IMR-90 (cell line): ENCODE measurements around the gene NAP1L1. TPM values are rescaled to one million over a fixed set of nuclear protein-coding genes. Genes with fewer than 3 reads are reported as not detected.

Source experiments
- ATAC-seq: fragments of 200-7000 bp; cut with Tn5 transposase; 2 replicates; pipeline ENCODE4 v1.9.1; 2020; ENCODE audit warnings: low read depth, mild to moderate bottlenecking, moderate library complexity
- BruUV-seq: library from RNA; stranded (reverse); fragments of 400-500 nt; replicated peaks from 2 replicates; lab custom pipeline; 2021; lab: Mats Ljungman, UMichigan
- CTCF ChIA-PET: fragments of 300-600 bp; formaldehyde crosslinking; extraction: SDS; loops from one replicate; lab custom pipeline; 2021; ENCODE audit warnings: antibody characterized with exemption; lab: Yijun Ruan, JAX
- POLR2A ChIA-PET: fragments of 300-600 bp; sonication (Branson Sonifier 250); formaldehyde crosslinking; loops from one replicate; lab custom pipeline; 2022; ENCODE audit warnings: antibody characterized with exemption; ENCODE audit not compliant: unreplicated experiment; lab: Charles Lee
- DNase-seq: peaks from one replicate; pipeline ENCODE4 v3.0.0; 2013
- H2AFZ ChIP-seq: replicated peaks from 2 replicates; pipeline ENCODE3; 2013; ENCODE audit warnings: low read length, mild to moderate bottlenecking; ENCODE audit not compliant: poor library complexity
- H2AK5ac ChIP-seq: 2 replicates; pipeline ENCODE4 v1.6.1; 2013; ENCODE audit warnings: low read depth, low read length, inconsistent platforms
- H2AK9ac ChIP-seq: replicated peaks from 2 replicates; pipeline ENCODE3; 2013; ENCODE audit warnings: mild to moderate bottlenecking, low read depth, low read length, moderate library complexity; ENCODE audit not compliant: poor library complexity
- H2BK120ac ChIP-seq: 2 replicates; pipeline ENCODE4 v1.6.1; 2013; ENCODE audit warnings: low read depth, low read length, inconsistent platforms
- H2BK15ac ChIP-seq: 3 replicates; pipeline ENCODE4 v1.6.1; 2013; ENCODE audit warnings: low read depth, low read length, inconsistent platforms
- H2BK20ac ChIP-seq: 2 replicates; pipeline ENCODE4 v1.6.1; 2013; ENCODE audit warnings: low read depth, mild to moderate bottlenecking, inconsistent platforms, low read length, moderate library complexity
- H2BK5ac ChIP-seq: 2 replicates; pipeline ENCODE4 v1.6.1; 2013; ENCODE audit warnings: mild to moderate bottlenecking, low read depth, low read length, inconsistent platforms; ENCODE audit not compliant: poor library complexity, severe bottlenecking
- H3K14ac ChIP-seq: replicated peaks from 2 replicates; pipeline ENCODE4 v1.6.1; 2013; ENCODE audit warnings: low read depth, low read length, inconsistent platforms
- H3K18ac ChIP-seq: 2 replicates; pipeline ENCODE4 v1.6.1; 2013; ENCODE audit warnings: low read depth, low read length, control low read depth
- H3K23ac ChIP-seq: 2 replicates; pipeline ENCODE4 v1.6.1; 2013; ENCODE audit warnings: low read depth, low read length, inconsistent platforms
- H3K27ac ChIP-seq: 2 replicates; pipeline ENCODE4 v1.5.1; 2013; ENCODE audit warnings: mild to moderate bottlenecking, control low read depth, low read length; ENCODE audit not compliant: insufficient read depth
- H3K27me3 ChIP-seq: 2 replicates; pipeline ENCODE4 v1.6.1; 2013; ENCODE audit warnings: low read length; ENCODE audit not compliant: control insufficient read depth, insufficient read depth
- H3K36me3 ChIP-seq: 2 replicates; pipeline ENCODE4 v1.6.1; 2013; ENCODE audit warnings: low read length, mixed read lengths; ENCODE audit not compliant: control insufficient read depth, insufficient read depth
- H3K4ac ChIP-seq: 2 replicates; pipeline ENCODE4 v1.6.1; 2013; ENCODE audit warnings: low read depth, low read length, inconsistent platforms
- H3K4me1 ChIP-seq: 2 replicates; pipeline ENCODE4 v1.6.1; 2013; ENCODE audit warnings: low read length, mixed read lengths; ENCODE audit not compliant: control insufficient read depth, insufficient read depth
- H3K4me2 ChIP-seq: 2 replicates; pipeline ENCODE4 v1.6.1; 2013; ENCODE audit warnings: low read depth, mild to moderate bottlenecking, control low read depth, low read length, moderate library complexity
- H3K4me3 ChIP-seq: 2 replicates; pipeline ENCODE4 v1.5.1; 2013; ENCODE audit warnings: low read depth, mild to moderate bottlenecking, control low read depth, low read length, moderate library complexity; ENCODE audit not compliant: insufficient read depth
- H3K56ac ChIP-seq: 2 replicates; pipeline ENCODE4 v1.6.1; 2013; ENCODE audit warnings: low read length, inconsistent platforms; ENCODE audit not compliant: insufficient read depth; ENCODE audit errors: extremely low read depth
- H3K79me1 ChIP-seq, 2 experiments: 2 replicates each; pipeline ENCODE4 v1.6.1; 2013; ENCODE audit warnings: low read length in 2 of 2, inconsistent platforms in 1 of 2, low read depth in 1 of 2
- H3K9ac ChIP-seq: 2 replicates; pipeline ENCODE4 v1.6.1; 2013; ENCODE audit warnings: low read depth, low read length, control low read depth
- H3K9me1 ChIP-seq: 2 replicates; pipeline ENCODE4 v1.6.1; 2013; ENCODE audit warnings: low read length, inconsistent platforms; ENCODE audit not compliant: insufficient read depth
- H3K9me3 ChIP-seq: 2 replicates; pipeline ENCODE4 v1.6.1; 2013; ENCODE audit warnings: low read length; ENCODE audit not compliant: control insufficient read depth, insufficient read depth
- H4K20me1 ChIP-seq: 2 replicates; pipeline ENCODE4 v1.6.1; 2013; ENCODE audit warnings: low read length, inconsistent platforms; ENCODE audit not compliant: insufficient read depth
- H4K5ac ChIP-seq: 2 replicates; pipeline ENCODE4 v1.6.1; 2013; ENCODE audit warnings: mild to moderate bottlenecking, low read depth, low read length, control low read depth
- H4K8ac ChIP-seq, 2 experiments: 2 replicates each; pipeline ENCODE4 v1.6.1; 2013; ENCODE audit warnings: low read depth in 2 of 2, low read length in 2 of 2, control low read depth in 1 of 2, inconsistent platforms in 1 of 2
- H4K91ac ChIP-seq: 2 replicates; pipeline ENCODE4 v1.6.1; 2013; ENCODE audit warnings: low read depth, low read length, inconsistent platforms; ENCODE audit not compliant: insufficient read depth
- BHLHE40 ChIP-seq: fragments of 150-350 bp; IDR thresholded peaks from 2 replicates; pipeline ENCODE4 v1.6.1; 2016; ENCODE audit warnings: mild to moderate bottlenecking, low read depth, low read length
- CEBPB ChIP-seq: IDR thresholded peaks from 2 replicates; pipeline ENCODE4 v1.6.1; 2012; ENCODE audit warnings: low read depth, low read length, improper control_type of control experiment
- CHD1 ChIP-seq: IDR thresholded peaks from 2 replicates; pipeline ENCODE4 v1.6.1; 2012; ENCODE audit warnings: low read depth, low read length, improper control_type of control experiment
- POLR2A ChIP-seq: IDR thresholded peaks from 2 replicates; pipeline ENCODE4 v1.6.1; 2012; ENCODE audit warnings: mild to moderate bottlenecking, low read depth, low read length
- RAD21 ChIP-seq: IDR thresholded peaks from 2 replicates; pipeline ENCODE4 v1.6.1; 2012; ENCODE audit warnings: low read length, improper control_type of control experiment
- WGBS, 2 experiments: methylation state at CpG; one replicate each; pipeline versions ENCODE4 v1.1.5 to v1.1.7; 2013; ENCODE audit warnings: missing lambda C conversion rate in 2 of 2; ENCODE audit not compliant: insufficient read length in 1 of 2; ENCODE audit errors: extremely low coverage in 2 of 2; 5-methylcytosine and 5-hydroxymethylcytosine counted together
- dilution Hi-C: fragments of 300-500 bp; cut with HindIII; formaldehyde crosslinking; loops from one replicate; pipeline ENCODE4 v1.14.3; 2018; ENCODE audit warnings: low sequenced_read_pairs; ENCODE audit not compliant: unreplicated experiment
- in situ Hi-C: fragments of 300-500 bp; cut with MboI; formaldehyde crosslinking; loops from 3 replicates; pipeline ENCODE4 v1.14.3; 2019; ENCODE audit warnings: low sequenced_read_pairs, inconsistent platforms, mixed read lengths
- intact Hi-C: fragments of 100-400 bp; cut with micrococcal nuclease; formaldehyde crosslinking; loops from 2 replicates; pipeline ENCODE4 v1.10.0; 2022
- polyA plus RNA-seq, 3 experiments: library from polyadenylated mRNA; depleted of rRNA; stranded (reverse); fragments of >200 nt; gene quantifications; 2 replicates each; pipeline ENCODE4 v1.2.3, GENCODE V29; 2012; ENCODE audit warnings: low replicate concordance in 1 of 3
- total RNA-seq: library from RNA; depleted of rRNA; stranded (reverse); fragments of >200 nt; gene quantifications from 2 replicates; pipeline ENCODE4 v1.2.3, GENCODE V29; 2012
- TF ChIP-seq, protein P1 (sequence below): fragments of 150-350 bp; IDR thresholded peaks from 2 replicates; pipeline ENCODE4 v1.6.1; 2016; ENCODE audit warnings: low read depth, mild to moderate bottlenecking, low read length, moderate library complexity, borderline replicate concordance

Gene NAP1L1
- total and polyA plus RNA-seq, 2 of the 4 experiments (the other 2 are of a cell fraction) = 86.4 to 200 TPM

DNA sequence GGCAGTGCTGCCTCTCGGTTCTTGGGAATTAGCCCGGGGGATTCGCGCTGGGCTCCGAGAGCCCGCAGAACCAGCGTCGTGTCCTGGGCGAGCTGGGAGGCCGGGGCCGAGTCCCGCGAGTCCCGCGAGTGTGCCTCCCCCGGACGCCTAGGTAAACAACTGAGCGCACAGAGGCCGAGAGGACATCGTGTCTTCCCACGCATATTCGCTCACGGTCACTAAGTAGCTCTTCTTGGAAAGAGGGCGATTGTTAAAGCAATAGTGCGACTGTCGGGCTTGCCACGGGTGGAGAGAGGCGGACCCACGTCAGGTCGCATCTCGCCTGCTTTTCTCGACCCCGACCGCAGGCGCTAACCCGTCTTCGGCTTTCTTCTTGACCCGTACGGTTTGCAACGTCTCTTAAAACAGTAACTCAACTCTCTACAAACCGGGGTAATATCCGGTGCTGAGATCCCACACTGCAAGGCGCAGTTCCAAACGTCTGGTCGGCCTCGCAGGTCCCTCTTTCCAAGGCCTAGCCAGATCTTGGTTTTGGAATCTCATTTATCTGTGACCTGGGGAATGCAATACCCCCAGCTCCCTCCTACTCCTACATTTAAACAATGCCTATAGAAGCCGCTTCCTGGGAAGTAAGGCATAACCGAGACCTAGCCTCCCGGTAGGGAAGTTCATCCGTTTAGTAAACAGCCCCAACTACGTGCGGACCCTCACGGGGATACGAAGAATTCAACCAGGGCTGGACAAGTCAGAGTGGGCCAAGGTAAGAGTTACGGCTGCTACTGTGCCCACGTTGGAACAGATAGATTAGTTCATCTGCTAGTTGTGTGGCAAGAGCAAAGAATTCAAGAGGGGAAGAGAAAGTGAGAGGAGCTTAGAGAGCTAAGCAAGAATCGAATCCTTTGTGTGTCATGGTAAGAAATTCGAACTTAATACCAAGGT lies 52.2 kb downstream of the NAP1L1 start:
- TF ChIP-seq, protein P1, sequence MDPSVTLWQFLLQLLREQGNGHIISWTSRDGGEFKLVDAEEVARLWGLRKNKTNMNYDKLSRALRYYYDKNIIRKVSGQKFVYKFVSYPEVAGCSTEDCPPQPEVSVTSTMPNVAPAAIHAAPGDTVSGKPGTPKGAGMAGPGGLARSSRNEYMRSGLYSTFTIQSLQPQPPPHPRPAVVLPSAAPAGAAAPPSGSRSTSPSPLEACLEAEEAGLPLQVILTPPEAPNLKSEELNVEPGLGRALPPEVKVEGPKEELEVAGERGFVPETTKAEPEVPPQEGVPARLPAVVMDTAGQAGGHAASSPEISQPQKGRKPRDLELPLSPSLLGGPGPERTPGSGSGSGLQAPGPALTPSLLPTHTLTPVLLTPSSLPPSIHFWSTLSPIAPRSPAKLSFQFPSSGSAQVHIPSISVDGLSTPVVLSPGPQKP = no peak
- peak; percentile 71 for TF ChIP-seq CEBPB
- peak; percentile 46; the same call in 1 of the 2 replicates for TF ChIP-seq CHD1
- no peak for TF ChIP-seq BHLHE40
- peak; percentile 32; the same call in 1 of the 2 replicates for TF ChIP-seq POLR2A
- no peak for TF ChIP-seq RAD21
- Histone ChIP-seq H2AK9ac (peak overlapping the region; percentile 84), H3K23ac (peak overlapping the region; percentile 99), H2AK5ac (peak overlapping the region; percentile 97), H2AFZ (peak overlapping the region; percentile 83), H4K20me1 (peaks cover 22% of the 10 kb centered on the region), H3K9me3 (no peaks in the 10 kb centered on the region), H3K27me3 (no peaks in the 10 kb centered on the region), H2BK5ac (peak overlapping the region; percentile 95), H4K91ac (peak overlapping the region; percentile 97), H3K14ac (peak overlapping the region; percentile 99), H2BK20ac (peak overlapping the region; percentile 84), H3K36me3 (peaks cover 25% of the 10 kb centered on the region), H4K5ac (peak overlapping the region; percentile 99), H3K4me3 (peak overlapping the region; percentile 59), H3K56ac (peak overlapping the region; percentile 94), H3K18ac (peak overlapping the region; percentile 99), H3K9ac (peak overlapping the region; percentile 100), H3K4me2 (peak overlapping the region; percentile 100), H2BK120ac (peak overlapping the region; percentile 93), H3K9me1 (peaks cover 5% of the 10 kb centered on the region), H3K79me1 (peaks cover 10 to 35% of the 10 kb centered on the region in 2 experiments), H4K8ac (peak overlapping the region; percentile 92 to 95), H3K27ac (peak overlapping the region; percentile 92), H2BK15ac (peak overlapping the region; percentile 91; the same call in 2 of the 3 replicates), H3K4ac (peak overlapping the region; percentile 97), H3K4me1 (peaks cover 9% of the 10 kb centered on the region)
- in situ Hi-C loops = loop anchor here (25.0 kb wide), 1 partner anchor 695 kb away; the partner anchor contains the start of genes CAPS2 and GLIPR1L1
- DNase-seq = peak; percentile 70
- POLR2A ChIA-PET = interaction anchor here (0.5 to 2.0 kb wide), 15 partner anchors 8 to 521 kb away, joined by 3 to 7 read pairs (median 4); partner anchors contain the start of gene KRR1
- intact Hi-C loops = loop anchor here (1.0 to 5.0 kb wide), 3 partner anchors 410 to 700 kb away; partner anchors contain the start of genes CAPS2 and GLIPR1L1
- dilution Hi-C loops = no loop called here
- TSS peak; percentile 67 for BruUV-seq
- WGBS, 2 experiments = 1% methylated on average over 19 of the region's 58 CpGs; no CpG with 5 or more reads in 1 of the 2 experiments
- CTCF ChIA-PET = interaction anchor here (0.7 to 2.0 kb wide), 10 partner anchors 126 to 506 kb away, joined by 3 to 8 read pairs (median 4); partner anchors contain the start of gene BBS10
- ATAC-seq = peak; percentile 19
